ENCODE results near the gene ABHD6. TPM values are rescaled to one million over a fixed set of nuclear protein-coding genes. Genes with fewer than 3 reads are reported as not detected.
A peak's percentile ranks its signal among the peaks of the same experiment; 100 is the strongest.

ABHD6 gene
- total and polyA plus RNA-seq, 9 of the 15 experiments (the other 6 are each of a cell fraction or from before 2014, with no cell fraction given) = 0.53 to 3.6 (median 2.5) TPM

DNA sequence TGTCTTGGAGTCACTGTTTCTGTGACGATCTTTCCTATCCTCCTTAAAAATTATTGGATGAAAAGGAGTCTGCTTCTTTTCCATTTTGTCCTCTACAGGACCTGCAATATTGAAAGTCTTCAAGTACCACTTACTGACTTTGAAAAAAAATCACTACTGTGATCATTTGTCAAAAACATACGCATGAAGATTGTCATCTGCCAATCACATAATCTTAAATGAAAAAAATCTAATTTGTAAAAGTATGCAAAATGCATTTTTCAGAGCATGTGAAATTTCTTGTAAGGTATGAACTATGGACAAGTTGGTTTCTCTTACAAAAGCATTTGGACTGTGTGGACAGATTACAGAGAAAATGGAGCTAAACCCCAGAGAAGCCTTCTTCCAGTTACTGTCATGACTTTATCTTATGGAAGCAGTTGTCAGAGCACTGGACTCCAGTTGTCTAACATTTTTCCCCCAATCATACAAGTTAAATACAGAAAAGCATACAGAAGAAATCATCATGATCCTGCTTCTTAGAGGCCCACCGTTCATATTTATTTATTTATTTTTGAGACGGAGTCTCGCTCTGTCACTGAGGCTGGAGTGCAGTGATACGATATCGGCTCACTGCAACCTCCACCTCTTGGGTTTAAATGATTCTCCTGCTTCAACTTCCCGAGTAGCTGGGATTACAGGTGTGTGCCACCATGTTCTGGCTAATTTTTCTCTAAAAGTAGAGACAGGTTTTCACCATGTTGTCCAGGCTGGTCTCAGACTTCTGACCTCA, 91.7 kb downstream of the ABHD6 start (continued):
- TF ChIP-seq, protein P1, sequence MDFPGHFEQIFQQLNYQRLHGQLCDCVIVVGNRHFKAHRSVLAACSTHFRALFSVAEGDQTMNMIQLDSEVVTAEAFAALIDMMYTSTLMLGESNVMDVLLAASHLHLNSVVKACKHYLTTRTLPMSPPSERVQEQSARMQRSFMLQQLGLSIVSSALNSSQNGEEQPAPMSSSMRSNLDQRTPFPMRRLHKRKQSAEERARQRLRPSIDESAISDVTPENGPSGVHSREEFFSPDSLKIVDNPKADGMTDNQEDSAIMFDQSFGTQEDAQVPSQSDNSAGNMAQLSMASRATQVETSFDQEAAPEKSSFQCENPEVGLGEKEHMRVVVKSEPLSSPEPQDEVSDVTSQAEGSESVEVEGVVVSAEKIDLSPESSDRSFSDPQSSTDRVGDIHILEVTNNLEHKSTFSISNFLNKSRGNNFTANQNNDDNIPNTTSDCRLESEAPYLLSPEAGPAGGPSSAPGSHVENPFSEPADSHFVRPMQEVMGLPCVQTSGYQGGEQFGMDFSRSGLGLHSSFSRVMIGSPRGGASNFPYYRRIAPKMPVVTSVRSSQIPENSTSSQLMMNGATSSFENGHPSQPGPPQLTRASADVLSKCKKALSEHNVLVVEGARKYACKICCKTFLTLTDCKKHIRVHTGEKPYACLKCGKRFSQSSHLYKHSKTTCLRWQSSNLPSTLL (IDR thresholded peaks at IDR 0.05) = no peak
- no peak for TF ChIP-seq NELFE (IDR thresholded peaks at IDR 0.05; ENCODE audit: insufficient read depth, insufficient read length)
- TF ChIP-seq TOE1 (IDR thresholded peaks at IDR 0.05; ENCODE audit: borderline replicate concordance) = no peak
- TF ChIP-seq TOE1 (CRISPR knock-in tag; IDR thresholded peaks at IDR 0.05; ENCODE audit: borderline replicate concordance, low read depth) = no peak
- no peak for TF ChIP-seq XRCC5 (IDR thresholded peaks at IDR 0.05; ENCODE audit: low read depth, low read length)
- peak; percentile 15; the same call in 1 of the 2 replicates for TF ChIP-seq NFIC (IDR thresholded peaks at IDR 0.05)
- TF ChIP-seq HDAC3 (IDR thresholded peaks at IDR 0.05; ENCODE audit: borderline replicate concordance, partially characterized antibody) = no peak
- TF ChIP-seq MEIS2 (IDR thresholded peaks at IDR 0.05; ENCODE audit: partially characterized antibody) = peak; percentile 80
- no peak for TF ChIP-seq ZNF311 (CRISPR knock-in tag; IDR thresholded peaks at IDR 0.05)
- TF ChIP-seq, protein P2, sequence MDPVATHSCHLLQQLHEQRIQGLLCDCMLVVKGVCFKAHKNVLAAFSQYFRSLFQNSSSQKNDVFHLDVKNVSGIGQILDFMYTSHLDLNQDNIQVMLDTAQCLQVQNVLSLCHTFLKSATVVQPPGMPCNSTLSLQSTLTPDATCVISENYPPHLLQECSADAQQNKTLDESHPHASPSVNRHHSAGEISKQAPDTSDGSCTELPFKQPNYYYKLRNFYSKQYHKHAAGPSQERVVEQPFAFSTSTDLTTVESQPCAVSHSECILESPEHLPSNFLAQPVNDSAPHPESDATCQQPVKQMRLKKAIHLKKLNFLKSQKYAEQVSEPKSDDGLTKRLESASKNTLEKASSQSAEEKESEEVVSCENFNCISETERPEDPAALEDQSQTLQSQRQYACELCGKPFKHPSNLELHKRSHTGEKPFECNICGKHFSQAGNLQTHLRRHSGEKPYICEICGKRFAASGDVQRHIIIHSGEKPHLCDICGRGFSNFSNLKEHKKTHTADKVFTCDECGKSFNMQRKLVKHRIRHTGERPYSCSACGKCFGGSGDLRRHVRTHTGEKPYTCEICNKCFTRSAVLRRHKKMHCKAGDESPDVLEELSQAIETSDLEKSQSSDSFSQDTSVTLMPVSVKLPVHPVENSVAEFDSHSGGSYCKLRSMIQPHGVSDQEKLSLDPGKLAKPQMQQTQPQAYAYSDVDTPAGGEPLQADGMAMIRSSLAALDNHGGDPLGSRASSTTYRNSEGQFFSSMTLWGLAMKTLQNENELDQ (CRISPR knock-in tag; IDR thresholded peaks at IDR 0.05; ENCODE audit: borderline replicate concordance) = no peak
- TF ChIP-seq CREM (IDR thresholded peaks at IDR 0.05; ENCODE audit: low read depth) = no peak
- no peak for TF ChIP-seq E2F5 (CRISPR knock-in tag; IDR thresholded peaks at IDR 0.05)
- TF ChIP-seq NFATC3 (IDR thresholded peaks at IDR 0.05) = no peak
- TF ChIP-seq ZNF24 (IDR thresholded peaks at IDR 0.05) = no peak
- TF ChIP-seq ZBTB8A (IDR thresholded peaks at IDR 0.05; ENCODE audit: partially characterized antibody) = no peak
- TF ChIP-seq KDM1A (IDR thresholded peaks at IDR 0.05) = peak in 1 of 2 experiments; percentile 22; a peak in 1 of 4 replicates
- no peak for TF ChIP-seq SNIP1 (IDR thresholded peaks at IDR 0.05; ENCODE audit: low read depth)
- TF ChIP-seq FOXK2 (conservative IDR thresholded peaks at IDR 0.05 in 1 of 2, IDR thresholded peaks at IDR 0.05 in 1 of 2; ENCODE audit: low read depth in 2 of 2) = no peak
- TF ChIP-seq, protein P3, sequence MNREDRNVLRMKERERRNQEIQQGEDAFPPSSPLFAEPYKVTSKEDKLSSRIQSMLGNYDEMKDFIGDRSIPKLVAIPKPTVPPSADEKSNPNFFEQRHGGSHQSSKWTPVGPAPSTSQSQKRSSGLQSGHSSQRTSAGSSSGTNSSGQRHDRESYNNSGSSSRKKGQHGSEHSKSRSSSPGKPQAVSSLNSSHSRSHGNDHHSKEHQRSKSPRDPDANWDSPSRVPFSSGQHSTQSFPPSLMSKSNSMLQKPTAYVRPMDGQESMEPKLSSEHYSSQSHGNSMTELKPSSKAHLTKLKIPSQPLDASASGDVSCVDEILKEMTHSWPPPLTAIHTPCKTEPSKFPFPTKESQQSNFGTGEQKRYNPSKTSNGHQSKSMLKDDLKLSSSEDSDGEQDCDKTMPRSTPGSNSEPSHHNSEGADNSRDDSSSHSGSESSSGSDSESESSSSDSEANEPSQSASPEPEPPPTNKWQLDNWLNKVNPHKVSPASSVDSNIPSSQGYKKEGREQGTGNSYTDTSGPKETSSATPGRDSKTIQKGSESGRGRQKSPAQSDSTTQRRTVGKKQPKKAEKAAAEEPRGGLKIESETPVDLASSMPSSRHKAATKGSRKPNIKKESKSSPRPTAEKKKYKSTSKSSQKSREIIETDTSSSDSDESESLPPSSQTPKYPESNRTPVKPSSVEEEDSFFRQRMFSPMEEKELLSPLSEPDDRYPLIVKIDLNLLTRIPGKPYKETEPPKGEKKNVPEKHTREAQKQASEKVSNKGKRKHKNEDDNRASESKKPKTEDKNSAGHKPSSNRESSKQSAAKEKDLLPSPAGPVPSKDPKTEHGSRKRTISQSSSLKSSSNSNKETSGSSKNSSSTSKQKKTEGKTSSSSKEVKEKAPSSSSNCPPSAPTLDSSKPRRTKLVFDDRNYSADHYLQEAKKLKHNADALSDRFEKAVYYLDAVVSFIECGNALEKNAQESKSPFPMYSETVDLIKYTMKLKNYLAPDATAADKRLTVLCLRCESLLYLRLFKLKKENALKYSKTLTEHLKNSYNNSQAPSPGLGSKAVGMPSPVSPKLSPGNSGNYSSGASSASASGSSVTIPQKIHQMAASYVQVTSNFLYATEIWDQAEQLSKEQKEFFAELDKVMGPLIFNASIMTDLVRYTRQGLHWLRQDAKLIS (CRISPR knock-in tag; IDR thresholded peaks at IDR 0.05) = no peak

All from K562 (cell line).